Osteoblast (primary cell): ENCODE data around the gene TMTC2. TPM values are rescaled to one million over a fixed set of nuclear protein-coding genes. Genes with fewer than 3 reads are reported as not detected.

Experiments used
- DNase-seq: peaks from one replicate; pipeline ENCODE4 v3.0.0; 2011; ENCODE audit warnings: low spot score, mixed read lengths; ENCODE audit not compliant: insufficient read length; ENCODE audit errors: missing footprints
- H2AFZ ChIP-seq: 2 replicates; pipeline ENCODE4 v1.6.0; 2011; ENCODE audit warnings: mild to moderate bottlenecking, low read length
- H3K27ac ChIP-seq: 2 replicates; pipeline ENCODE4 v1.5.1; 2011; ENCODE audit warnings: mild to moderate bottlenecking, low read depth, low read length, moderate library complexity
- H3K27me3 ChIP-seq: 2 replicates; pipeline ENCODE4 v1.6.0; 2012; ENCODE audit warnings: mild to moderate bottlenecking, control low read depth, inconsistent platforms, low read length, moderate library complexity; ENCODE audit not compliant: insufficient read depth
- H3K36me3 ChIP-seq: 2 replicates; pipeline ENCODE4 v1.5.1; 2011; ENCODE audit warnings: mild to moderate bottlenecking, low read length, control low read depth, moderate library complexity; ENCODE audit not compliant: insufficient read depth
- H3K4me1 ChIP-seq: 2 replicates; pipeline ENCODE4 v1.5.1; 2011; ENCODE audit warnings: mild to moderate bottlenecking, low read length, control low read depth, moderate library complexity; ENCODE audit not compliant: insufficient read depth
- H3K4me2 ChIP-seq: 2 replicates; pipeline ENCODE4 v1.6.0; 2011; ENCODE audit warnings: mild to moderate bottlenecking, low read length; ENCODE audit not compliant: insufficient read depth
- H3K4me3 ChIP-seq: fragments of 200-600 bp; sonication (generic); 3 replicates; pipeline ENCODE4 v1.5.1; 2012; ENCODE audit warnings: mild to moderate bottlenecking, low read length, inconsistent platforms; ENCODE audit not compliant: insufficient read depth
- H3K79me2 ChIP-seq: 2 replicates; pipeline ENCODE4 v1.6.0; 2012; ENCODE audit warnings: mild to moderate bottlenecking, low read length, control low read depth, inconsistent platforms; ENCODE audit not compliant: insufficient read depth
- H3K9me3 ChIP-seq: 2 replicates; pipeline ENCODE4 v1.5.1; 2011; ENCODE audit warnings: low read depth, low read length, control low read depth
- H4K20me1 ChIP-seq: 2 replicates; pipeline ENCODE4 v1.6.0; 2012; ENCODE audit warnings: mild to moderate bottlenecking, low read length, control low read depth; ENCODE audit not compliant: insufficient read depth
- CTCF ChIP-seq: IDR thresholded peaks from 2 replicates; pipeline ENCODE4 v1.5.1; 2011; ENCODE audit warnings: mild to moderate bottlenecking, low read depth, low read length, moderate library complexity; ENCODE audit errors: extremely low read depth
- total RNA-seq: library from RNA; depleted of rRNA; stranded (reverse); fragments of >200 nt; gene quantifications from 2 replicates; pipeline ENCODE4 v1.2.3, GENCODE V29; 2012

TMTC2 gene
- total RNA-seq, 1 donor, result 2.5 TPM

DNA sequence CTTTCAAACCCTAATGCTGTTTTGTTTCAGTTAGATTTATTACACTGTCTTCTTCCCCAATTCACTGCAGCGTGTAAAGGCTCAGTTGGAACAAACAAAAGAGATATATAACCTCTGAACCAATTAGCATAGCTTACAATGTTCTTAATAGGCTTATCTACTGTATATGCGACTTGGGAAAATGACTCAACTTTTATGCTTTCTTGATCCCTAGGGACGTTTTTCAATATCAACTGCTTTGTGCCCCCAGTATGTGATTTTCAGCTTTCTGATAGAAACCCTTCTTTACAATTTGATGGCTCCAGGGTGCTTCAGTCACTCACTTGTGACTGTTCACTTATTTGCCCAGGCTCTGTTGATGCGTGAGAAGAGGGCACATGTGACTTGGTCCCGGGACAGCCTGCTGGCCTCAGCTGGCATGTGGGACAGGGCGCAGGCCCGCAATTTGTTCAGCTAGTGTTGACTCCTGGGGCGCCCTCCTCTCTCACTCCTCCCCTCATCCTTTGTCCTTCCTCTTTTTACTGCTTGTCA, 107.1 kb downstream of the TMTC2 start:
- H3K9me3 ChIP-seq, result peaks cover 2% of the 10 kb centered on the region
- H3K4me3 ChIP-seq, result no peak overlapping the region
- no peaks in the 10 kb centered on the region for H3K79me2 ChIP-seq
- TF ChIP-seq CTCF, result no peak
- H4K20me1 ChIP-seq, result no peaks in the 10 kb centered on the region
- H3K27me3 ChIP-seq, result no peaks in the 10 kb centered on the region
- DNase-seq, result no peak
- H3K36me3 ChIP-seq, result no peaks in the 10 kb centered on the region
- no peak overlapping the region for H2AFZ ChIP-seq
- no peak overlapping the region for H3K27ac ChIP-seq
- H3K4me2 ChIP-seq, result no peak overlapping the region
- H3K4me1 ChIP-seq, result no peaks in the 10 kb centered on the region

DNA sequence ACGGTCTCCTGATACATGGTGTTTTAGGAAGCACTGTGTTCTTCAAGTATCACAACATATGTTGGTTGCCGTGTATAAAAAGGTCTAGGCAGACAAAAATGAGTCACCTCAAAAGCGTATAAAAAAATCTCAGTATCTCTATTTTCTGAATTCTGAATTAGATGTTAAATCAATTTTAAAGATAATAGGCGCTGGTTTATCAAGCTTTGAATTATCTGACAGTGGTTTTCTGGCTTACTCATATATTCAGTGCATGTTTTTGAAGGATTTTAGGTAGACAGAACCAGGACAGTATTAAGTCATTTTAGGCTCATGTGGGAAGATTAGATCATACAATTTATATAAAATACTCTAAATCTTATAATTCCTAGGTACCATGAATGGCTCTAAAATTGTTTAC, 110.8 kb downstream of the TMTC2 start:
- Histone ChIP-seq H3K79me2 (no peaks in the 10 kb centered on the region), H2AFZ (no peak overlapping the region), H4K20me1 (no peaks in the 10 kb centered on the region), H3K27me3 (no peaks in the 10 kb centered on the region), H3K36me3 (no peaks in the 10 kb centered on the region), H3K4me3 (no peak overlapping the region), H3K4me1 (no peaks in the 10 kb centered on the region), H3K27ac (no peak overlapping the region), H3K4me2 (no peak overlapping the region), H3K9me3 (no peaks in the 10 kb centered on the region)
- no peak for TF ChIP-seq CTCF
- DNase-seq, result no peak

DNA sequence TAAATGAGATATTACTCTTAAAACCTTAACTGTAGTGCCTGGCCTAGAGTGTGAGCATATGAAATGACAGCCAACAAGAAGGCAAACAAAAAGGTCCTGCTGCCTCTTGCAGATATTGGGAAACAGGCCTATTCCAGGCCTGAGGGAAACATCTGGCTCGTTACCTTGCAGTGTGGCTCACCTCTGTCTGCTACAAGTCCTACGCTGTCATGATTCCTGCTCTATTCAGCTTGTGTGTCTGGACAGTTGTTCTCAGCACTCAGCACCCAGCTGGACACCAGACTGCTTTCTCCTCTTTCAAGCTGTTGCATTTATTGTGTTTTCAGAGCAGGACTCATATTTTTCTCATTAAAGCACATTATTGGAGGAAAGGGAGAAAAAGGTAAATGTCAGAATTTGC, 113.5 kb downstream of the TMTC2 start:
- Histone ChIP-seq H3K4me2 (no peak overlapping the region), H3K4me3 (no peak overlapping the region), H2AFZ (no peak overlapping the region), H3K9me3 (no peaks in the 10 kb centered on the region), H3K36me3 (no peaks in the 10 kb centered on the region), H3K4me1 (no peaks in the 10 kb centered on the region), H3K27ac (no peak overlapping the region), H3K27me3 (no peaks in the 10 kb centered on the region), H3K79me2 (no peaks in the 10 kb centered on the region), H4K20me1 (no peaks in the 10 kb centered on the region)
- DNase-seq, result no peak
- TF ChIP-seq CTCF, result no peak

GRCh38 chr12:82801951-82802610, 115.4 kb downstream of the TMTC2 start:
- Histone ChIP-seq H3K9me3 (no peaks in the 10 kb centered on the region), H3K4me1 (no peaks in the 10 kb centered on the region), H3K27me3 (no peaks in the 10 kb centered on the region), H2AFZ (no peak overlapping the region), H3K79me2 (no peaks in the 10 kb centered on the region), H3K4me2 (no peak overlapping the region), H3K36me3 (no peaks in the 10 kb centered on the region), H4K20me1 (no peaks in the 10 kb centered on the region), H3K4me3 (no peak overlapping the region), H3K27ac (no peak overlapping the region)
- no peak for TF ChIP-seq CTCF
- no peak for DNase-seq
